Esophagus squamous epithelium (tissue), 4 donors: ENCODE results near the gene BLOC1S5.

Source experiments
- POLR2A ChIP-seq, 4 donors: fragments of 450-650 bp; IDR thresholded peaks; one replicate each; pipeline ENCODE4 v1.6.1; 2017; ENCODE audit warnings: antibody characterized with exemption in 4 of 4, mild to moderate bottlenecking in 4 of 4, moderate library complexity in 3 of 4
- TF ChIP-seq, protein P1 (sequence below), 6 experiments: fragments of 450-650 bp in 4 of 6; fragments of 200-600 bp in 2 of 6; sonication (generic) in 2 of 6; IDR thresholded peaks; one replicate each; pipeline ENCODE4 v1.5.1; 2016 to 2019; ENCODE audit warnings: antibody characterized with exemption in 6 of 6, mild to moderate bottlenecking in 4 of 6, moderate library complexity in 4 of 6

GRCh38 chr6:8041913-8042583 lies 22.1 kb downstream of the BLOC1S5 start:
- TF ChIP-seq, protein P1, sequence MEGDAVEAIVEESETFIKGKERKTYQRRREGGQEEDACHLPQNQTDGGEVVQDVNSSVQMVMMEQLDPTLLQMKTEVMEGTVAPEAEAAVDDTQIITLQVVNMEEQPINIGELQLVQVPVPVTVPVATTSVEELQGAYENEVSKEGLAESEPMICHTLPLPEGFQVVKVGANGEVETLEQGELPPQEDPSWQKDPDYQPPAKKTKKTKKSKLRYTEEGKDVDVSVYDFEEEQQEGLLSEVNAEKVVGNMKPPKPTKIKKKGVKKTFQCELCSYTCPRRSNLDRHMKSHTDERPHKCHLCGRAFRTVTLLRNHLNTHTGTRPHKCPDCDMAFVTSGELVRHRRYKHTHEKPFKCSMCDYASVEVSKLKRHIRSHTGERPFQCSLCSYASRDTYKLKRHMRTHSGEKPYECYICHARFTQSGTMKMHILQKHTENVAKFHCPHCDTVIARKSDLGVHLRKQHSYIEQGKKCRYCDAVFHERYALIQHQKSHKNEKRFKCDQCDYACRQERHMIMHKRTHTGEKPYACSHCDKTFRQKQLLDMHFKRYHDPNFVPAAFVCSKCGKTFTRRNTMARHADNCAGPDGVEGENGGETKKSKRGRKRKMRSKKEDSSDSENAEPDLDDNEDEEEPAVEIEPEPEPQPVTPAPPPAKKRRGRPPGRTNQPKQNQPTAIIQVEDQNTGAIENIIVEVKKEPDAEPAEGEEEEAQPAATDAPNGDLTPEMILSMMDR (IDR thresholded peaks at IDR 0.05): no peak
- TF ChIP-seq POLR2A (IDR thresholded peaks at IDR 0.05): no peak
